Anterior cingulate cortex (tissue), 58 donors: ENCODE data around the gene KIF15.
"Not testable (repeated sequence)": the region's sequence is repeated elsewhere in the genome, so short reads cannot be mapped to it uniquely, and the experiment has no call there.

Experiments
- DNase-seq, 58 donors: peaks; one replicate each; lab custom pipeline; 2025; lab: John Stamatoyannopoulos, UW

Gene KIF15

DNA sequence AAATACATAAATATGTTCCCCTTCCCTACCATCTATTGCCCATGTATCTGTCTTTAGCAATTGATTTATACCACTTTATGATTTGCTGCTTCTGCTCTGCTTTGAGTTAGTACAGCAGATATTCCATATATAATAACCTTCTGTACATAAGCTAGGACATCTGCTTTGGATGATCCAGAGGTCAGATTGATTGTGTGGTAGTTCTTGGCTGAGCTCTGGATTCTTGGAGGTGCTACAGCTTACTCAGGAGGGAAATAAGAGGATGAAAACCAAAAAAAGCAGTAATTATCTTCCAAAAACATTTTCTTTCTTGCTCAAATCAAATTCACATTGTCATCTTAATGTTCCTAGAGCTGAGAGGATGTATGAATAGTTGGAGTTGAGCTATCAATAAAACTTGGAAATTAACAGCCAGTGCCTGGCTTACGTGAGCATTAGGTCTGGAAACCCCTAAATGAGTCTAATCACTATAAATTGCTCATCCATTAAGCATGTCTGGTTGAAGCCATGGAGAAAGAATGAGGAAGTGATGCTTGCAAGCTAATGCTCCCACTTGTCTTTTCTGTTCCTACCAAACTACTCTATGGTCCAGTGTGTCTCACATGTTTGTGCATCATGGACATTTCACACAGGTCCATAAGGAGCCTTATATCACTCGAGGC is 63.8 kb downstream of the KIF15 start:
- no peak for DNase-seq

DNA sequence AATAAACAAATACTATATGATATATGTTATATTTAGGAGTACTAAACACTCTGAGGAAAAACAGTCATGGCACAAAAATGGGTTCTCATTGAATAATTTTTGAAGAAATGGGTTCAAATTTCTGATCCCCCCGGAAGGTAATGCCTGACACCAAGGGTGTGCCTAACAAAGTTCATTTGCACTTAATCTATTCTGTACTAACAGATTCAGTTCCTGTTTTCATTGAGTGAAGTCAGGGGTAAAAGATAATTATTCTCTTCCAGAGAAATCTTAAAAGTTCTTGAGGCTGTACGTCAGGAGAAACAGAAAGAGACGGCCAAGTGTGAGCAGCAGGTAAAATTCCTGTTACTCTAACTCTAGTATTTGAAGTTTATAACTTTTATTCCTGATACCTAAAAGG is 65.6 kb downstream of the KIF15 start:
- no peak for DNase-seq

DNA sequence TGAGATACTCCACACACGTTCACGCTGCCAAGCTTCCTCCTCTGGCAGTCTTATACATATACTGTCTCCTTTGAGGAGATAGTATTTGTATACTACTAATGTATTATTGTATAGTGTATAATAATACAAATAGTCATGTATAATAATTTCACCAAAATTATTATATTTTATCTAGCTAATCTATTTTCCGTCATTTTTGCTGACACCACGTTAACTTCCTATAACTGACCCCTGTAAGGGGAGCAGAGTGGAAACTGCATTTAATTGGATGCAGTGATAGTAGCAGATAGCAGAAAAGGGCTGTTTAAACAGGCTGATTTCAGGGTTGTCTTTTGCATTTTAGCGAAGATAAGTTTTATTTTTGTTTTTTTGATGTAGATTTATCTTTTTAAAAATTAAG is 69.6 kb downstream of the KIF15 start:
- no peak for DNase-seq

DNA sequence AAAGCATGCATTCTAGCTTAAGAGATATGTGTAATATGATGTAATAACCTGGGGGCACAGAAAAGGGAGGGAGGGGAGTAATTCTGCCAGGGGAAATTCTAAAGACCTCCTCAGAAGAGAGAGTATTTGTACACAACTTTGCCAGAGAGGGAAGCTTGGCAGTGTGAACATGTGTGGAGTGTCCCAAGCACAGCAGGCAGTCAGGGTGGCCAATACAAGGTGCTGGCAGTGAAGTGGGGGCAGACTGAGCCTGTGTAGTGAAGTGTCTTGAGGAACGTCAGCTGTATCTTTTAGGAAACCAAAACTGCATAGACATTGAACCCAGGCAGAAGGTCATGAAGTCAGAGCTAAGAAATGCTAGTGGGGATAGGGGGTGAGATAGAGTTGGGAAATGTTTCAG is 70.4 kb downstream of the KIF15 start:
- no peak for DNase-seq

DNA sequence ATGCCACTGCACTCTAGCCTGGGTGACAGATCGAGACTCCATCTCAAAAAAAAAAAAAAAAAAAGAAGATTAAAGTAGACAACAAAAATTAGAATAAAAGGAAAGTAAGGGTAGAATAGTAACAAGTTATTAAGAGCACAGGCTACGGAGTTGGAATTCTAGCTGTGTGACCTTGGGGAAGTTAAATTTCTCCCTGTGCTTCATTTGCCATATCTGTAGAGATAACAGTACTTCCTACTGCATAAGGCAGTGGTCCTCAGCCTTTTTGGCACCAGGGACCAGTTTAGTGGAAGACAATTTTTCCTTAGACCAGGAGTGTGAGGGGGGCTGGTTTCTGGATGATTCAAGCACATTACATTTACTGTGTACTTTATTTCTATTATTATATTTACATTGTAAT is 71.4 kb downstream of the KIF15 start:
- no peak for DNase-seq

DNA sequence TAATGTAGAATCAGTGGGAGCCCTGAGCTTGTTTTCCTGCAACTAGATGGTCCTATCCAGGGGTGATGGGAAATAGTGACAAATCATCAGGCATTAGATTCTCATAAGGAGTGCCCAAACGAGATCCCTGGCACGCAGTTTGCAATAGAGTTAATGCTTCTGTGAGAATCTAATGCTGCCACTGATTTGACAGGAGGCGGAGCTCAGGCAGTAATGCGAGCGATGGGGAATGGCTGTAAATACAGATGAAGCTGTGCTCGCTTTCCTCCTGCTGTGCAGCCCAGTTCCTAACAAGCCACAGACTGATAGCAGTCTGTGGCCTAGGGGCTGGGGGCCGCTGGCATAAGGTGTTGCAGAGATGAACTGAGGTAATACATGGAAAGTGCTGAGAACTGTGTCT is 71.8 kb downstream of the KIF15 start:
- DNase-seq, result no peak

DNA sequence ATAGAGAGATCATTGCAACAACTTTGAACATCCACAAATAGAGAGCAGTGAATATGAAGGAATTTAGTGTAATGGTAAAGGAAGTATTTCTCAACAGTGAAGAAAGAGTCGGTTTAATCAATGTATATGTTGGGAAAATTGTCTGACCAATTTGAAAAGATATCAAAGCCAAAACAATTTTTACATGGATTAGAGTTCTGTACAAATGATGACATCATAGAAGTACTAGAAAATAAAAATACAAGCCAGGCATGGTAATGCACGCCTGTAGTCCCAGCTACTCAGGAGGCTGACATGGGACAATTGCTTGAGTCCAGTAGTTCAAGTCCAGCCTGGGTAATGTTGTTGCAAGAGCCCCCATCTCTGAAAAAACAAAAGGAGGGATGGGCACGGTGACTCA is 74.1 kb downstream of the KIF15 start:
- DNase-seq, result no peak

DNA sequence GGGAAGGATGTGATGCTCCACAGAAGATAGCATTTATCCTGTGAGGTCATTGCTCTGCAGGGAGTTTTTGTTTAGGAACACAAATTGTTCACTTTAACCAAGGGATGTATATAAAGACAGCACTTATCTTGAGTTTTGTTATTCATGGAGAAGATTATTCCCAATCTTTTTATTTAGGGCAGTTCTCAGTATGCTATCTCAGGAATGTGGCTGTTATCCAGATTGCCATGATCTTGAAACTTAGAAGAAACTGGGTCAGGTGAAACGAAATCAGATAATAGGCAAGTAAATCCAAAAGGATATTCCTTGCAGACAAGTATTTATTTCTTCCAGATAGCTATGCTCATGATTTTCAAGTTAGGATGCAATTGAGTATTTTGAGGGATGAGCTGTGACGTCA is 80.8 kb downstream of the KIF15 start:
- DNase-seq, result no peak

DNA sequence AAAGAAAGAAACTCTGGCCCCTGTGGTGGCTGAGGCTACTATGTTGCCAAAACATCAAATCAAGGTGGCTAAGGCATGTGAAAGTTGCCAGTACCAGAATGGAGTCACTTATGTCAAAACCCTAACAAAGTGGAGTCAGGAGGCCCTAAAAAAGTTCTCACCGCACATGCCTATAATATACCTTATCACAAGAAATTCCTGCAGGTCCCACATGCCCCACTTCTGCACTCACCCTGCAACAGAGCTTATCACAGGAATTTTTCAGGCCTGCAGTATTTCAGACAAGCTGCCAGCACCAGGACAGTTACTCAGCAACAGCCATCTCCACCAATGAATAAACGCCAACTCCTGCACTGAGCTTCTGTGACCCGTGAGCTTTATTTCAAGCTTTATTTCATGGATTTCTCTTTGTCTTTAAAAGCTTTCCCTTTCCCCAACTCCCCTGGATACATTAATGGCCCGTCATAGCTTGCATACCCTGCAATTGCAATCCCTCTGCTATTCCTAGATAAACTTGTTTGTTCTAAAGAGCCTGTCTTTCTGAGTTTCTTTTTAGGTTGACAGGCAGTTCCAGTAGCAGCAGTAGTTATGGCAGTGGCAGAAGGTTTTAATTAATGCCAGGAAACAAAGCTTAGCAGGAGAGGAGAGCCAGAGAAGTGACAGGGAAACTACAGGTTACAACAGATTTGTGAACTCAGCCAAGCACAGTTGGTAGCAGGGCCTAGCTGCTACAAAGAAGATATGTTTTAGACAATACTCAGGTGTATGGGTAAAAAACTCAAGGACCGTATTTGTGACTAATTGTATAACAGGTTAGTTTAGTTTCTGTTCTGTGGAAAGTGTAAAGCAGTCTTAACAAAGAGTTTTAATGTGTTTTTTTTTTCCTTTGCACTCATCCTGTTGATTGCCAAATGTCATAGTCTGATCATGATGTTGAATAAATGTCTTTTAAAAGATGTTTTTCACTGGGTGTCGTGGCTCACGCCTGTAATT is 84.2 kb downstream of the KIF15 start:
- DNase-seq, result peak in 4 of 58 donors; percentile 3 to 30 (median 22)

DNA sequence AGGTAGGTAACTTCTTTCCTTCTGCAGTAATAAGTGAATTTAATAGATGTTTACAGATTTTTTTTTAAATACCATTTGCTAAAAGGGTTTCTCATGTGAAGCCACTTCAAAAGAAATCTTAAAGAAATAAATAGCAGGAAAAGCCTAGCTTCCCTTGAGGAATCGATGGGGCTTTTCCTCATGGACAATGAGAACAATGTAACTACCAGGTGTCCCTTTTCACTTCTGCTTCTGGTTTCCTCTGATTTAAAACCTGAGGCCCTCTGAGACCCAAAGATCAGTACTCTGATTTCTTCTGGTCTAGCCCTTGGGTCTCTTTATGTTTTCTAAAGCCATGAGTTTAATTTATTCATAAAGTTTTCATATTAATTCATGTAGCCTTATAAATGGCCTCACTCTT is 87.0 kb downstream of the KIF15 start:
- DNase-seq, result no peak

DNA sequence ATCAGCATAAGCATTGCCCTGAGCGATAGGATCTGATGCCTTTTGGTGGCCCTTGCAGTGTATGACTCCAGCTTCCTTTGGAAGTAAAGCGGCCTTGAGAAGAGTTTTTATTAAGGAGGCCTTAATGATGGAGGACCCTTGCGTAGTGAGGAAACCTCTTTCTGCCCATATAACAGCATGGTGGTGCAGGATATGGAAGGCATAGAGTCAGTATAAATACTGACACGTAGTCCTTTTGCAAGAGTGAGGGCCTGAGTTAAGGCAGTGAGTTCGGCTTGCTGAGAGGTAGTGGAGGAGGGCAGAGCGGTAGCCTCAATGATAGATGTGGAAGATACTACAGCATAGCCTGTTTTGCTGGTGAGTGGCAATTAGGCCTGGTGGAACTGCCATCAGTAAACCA is 95.1 kb downstream of the KIF15 start:
- DNase-seq, result not testable (repeated sequence)

DNA sequence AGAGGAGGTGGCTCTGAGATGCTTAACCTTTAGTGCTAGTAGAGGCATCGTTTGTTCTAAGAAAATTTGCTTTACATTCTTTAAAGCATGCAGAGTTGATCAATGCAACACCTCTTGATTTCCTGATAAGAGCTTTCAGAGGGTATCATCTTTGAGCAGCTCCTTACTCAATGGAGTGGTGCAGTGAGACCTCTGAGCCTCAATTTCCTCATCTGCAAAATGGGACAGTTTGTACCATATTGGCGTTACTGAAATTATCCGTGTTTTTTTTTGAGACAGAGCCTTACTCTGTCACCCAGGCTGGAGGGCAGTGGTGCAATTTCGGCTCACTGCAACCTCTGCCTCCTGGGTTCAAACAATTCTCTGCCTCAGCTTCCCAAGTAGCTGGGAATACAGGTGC is 98.5 kb downstream of the KIF15 start:
- DNase-seq, result no peak

DNA sequence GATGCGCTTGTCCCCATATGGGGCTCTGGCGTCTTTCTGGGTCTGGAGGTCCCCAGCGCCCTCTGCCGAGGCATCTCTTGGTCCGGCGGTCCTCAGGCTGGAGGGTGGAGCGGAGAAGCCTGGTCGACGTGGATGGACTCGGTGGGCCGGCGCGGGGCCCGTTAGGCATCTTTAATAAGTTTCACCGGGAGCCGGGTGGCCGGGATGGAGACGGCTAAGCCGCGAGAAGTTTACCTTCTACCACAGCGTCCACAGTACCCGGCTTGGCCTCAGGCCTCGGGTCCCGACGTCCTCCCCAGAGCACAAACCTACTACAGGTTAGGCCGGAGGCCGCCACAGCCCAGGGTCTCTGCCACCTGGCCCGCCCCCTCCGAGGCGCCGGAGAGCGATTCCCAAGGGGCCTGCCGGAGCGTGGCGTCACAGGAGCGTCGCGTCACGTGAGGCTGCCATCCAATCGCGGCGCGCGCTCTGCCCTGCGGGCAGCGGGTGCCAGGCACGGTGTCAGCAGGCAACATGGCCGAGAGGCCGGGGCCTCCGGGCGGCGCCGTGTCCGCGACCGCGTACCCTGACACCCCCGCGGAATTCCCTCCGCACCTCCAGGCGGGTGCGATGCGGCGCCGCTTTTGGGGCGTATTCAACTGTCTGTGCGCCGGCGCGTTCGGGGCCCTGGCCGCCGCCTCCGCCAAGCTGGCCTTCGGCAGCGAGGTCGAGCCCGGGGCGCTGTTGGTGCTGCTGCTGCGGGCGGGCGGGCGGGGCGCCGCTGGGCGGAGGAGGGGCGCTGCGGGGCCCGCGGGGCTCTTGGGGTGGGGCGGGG is 100.0 kb downstream of the KIF15 start, which contains the start of gene TMEM42:
Gene TMEM42 (plus strand): TSS at position 501 of the 814 bp plus-strand sequence. CDS start 13 bp downstream, at position 514.
- DNase-seq, result peak; percentile 43 to 94 (median 87)

DNA sequence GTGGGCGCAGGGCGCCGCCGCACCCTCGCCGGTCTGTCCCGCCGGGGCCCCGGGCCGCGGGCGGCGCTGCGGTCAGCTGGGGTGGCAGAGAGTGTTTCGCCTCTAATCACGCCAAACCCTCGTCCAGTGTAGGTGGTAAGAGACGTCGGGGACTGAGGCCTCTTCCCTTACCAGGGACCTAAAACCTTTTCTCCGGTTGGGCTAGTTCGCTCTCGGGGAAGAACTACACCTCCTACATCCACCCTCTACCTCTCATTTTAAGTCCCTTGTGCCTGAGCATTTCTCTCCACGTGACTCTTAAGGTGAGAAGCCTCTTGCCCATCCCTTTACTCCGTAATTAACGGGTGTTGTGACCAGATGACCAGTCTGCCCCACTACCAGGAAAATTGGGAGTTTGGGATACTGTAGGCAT is 100.6 kb downstream of the KIF15 start:
- DNase-seq, result peak in 5 of 58 donors; percentile 32 to 51 (median 50)

DNA sequence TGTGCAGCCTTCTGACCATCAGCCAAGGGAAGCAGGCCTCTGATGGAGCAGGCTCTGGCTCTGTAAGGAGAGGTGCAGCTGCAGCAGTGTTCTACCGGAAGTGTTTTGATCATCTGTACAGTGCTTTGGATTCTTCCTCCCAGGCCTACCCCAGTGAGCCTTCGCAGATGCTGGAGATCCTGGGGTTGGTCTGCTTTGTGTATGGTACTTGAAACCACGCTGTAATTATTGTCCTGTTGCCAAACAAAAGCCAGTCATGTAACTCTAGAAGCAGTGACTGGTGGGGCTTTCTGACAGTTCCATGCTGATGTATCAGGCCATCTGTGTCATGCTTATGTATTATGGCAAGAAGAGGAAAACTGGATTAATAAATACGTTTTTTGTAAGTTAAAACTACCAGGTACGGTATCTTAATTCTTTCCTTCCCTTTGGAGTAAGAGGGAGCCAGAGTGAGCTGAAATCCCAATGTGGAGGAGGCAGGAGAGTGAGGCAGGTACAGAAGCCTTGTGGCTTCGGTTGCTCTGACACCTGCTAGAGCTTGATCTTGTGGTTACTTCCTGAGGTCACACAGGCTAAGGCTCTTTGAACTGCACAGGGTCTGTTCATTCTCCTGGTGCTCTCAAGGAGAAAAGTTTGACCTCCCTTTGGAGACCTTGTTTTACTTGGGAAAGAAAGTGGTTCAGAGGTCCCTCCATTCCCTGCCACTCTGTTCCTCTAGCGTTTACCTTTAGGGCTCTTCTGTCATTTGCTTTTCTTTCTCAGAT is 103.9 kb downstream of the KIF15 start:
- DNase-seq, result no peak

DNA sequence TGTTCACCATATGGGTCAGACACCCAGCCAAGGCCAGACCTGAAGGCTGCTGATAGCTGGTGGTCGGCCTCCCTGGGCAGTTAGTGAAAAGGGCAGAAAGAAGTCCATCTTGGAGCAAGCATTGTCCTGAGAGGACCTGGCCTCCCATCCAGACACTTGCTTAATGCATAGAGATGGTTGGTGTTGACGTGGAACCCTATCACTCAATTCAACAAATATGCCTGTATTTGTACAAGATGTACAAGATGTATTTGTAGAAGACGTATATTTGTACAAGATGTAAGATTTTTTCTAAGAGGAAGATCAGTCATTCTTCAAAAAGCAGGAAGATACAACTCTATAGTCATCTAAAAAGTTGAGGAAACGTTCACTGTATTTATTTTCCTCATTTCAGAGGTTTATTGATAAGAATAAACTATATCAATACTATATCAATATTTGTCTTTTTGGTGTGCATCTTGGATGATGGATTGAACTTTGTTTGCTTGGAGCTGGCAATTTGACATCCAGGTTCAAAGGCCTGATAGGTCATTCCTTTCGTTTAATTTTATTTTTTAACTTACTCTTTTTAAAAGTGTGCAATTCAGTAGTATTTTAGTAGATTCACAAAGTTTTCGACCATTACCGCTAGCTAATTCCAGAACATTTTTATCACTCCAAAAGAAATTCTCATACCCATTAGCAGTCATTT is 106.0 kb downstream of the KIF15 start:
- DNase-seq, result no peak

DNA sequence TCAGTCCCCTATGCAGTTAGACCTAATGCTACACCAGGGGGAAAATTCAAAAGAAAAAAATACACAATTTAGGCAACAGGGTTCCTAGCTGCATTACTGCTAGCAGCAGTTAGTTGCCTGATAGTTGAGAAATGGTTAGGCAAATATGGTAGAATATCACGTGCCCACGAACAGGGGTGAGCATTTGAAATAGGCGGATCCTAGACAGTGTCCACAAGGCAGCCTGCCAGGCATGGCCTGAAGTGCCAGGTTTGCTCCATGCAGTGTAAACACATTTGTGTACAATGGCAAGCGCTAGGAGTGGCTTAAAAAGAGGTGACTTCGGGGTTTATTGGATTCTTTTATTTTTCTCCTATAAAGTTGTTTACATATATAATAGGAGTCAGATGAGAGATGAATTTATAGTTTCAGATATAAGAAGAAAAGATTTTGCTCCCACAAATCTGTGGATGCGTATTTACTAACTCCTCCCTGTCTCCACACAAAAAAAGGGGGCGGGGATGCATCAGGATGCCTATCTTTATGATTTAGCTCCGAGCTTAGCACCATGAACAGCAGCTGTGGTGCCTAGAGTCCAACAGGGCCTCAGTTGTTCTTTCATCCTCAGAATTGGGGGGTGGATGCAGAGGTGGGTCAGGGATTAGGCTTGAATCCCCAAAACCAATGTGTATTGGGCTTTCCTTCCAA is 108.9 kb downstream of the KIF15 start:
- no peak for DNase-seq

DNA sequence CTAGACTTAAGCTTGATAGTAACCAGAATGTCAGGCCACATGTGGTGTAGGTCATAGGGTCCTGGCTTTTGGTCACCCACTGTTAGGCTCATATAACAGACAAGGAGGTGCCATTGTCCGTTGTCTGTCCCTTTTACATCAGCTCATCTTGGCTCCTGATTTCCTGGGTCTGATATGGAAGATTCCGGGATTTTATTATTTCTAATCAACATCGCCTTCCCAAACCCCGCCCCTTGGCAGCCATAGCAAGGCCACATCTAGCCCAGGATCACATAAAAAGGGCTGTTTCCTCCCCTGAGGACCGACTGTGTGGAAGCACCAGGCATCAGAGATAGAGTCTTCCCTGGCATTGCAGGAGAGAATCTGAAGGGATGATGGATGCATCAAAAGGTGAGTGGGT is 112.7 kb downstream of the KIF15 start, which contains the start of gene TGM4:
Gene TGM4 (plus strand): TSS at position 301 of the 400 bp plus-strand sequence. CDS start 71 bp downstream, at position 372.
- no peak for DNase-seq

DNA sequence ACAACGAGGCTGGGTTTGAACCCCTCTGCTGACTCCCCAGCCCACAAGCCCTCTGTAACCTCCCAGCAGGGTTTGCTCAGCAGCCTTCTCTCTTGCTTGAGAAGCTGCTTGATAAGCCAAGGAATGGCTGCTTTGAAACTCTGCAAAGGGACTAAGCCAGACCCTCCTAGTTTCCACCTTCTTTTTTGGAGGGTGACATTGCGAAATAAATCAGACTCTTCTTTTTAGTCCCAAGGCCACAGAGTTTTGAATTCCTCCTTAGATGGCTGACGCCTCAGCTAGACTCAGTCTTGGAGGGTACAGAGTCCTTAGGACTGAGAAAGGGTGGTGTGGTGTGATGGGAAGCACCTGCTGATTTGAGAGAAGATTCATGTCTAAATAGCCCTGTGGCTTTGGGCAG is 114.0 kb downstream of the KIF15 start:
- no peak for DNase-seq
